NCI-H1092 treated with DMSO at 0.1 percent for 48 hours (cell line): ENCODE results near the gene DMD.
"Not testable (repeated sequence)": the region's sequence is repeated elsewhere in the genome, so short reads cannot be mapped to it uniquely, and the experiment has no call there.

Source experiments
- DNase-seq: peaks from one replicate; lab custom pipeline; 2025; lab: John Stamatoyannopoulos, UW

DMD gene

GRCh38 chrX:32852203-32852602 lies 359.1 kb downstream of the DMD start:
- no peak for DNase-seq

- no peak for DNase-seq
These were observed 359.8 kb downstream of the DMD start for GRCh38 chrX:32851556-32851955.

DNA sequence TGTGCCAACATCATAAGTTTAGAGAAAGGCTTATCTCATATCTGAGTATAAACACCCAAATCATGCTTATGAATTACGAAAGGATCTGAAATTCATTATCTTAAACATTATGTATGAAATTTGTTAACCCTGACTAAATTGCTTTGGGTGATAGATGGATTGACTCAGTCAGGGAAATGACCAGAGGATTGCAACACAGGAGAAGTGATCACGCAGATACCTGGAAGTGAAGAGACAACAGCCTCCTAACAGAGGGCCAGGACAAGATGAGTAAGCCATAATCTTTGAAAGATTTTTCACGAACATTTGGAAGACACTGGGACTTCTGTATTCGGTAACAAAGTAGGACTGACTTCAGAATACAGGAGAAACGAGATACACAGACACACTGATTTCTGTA lies 363.4 kb downstream of the DMD start:
- no peak for DNase-seq

- DNase-seq, result no peak
These were observed 369.3 kb downstream of the DMD start for GRCh38 chrX:32842053-32842452.

GRCh38 chrX:32839781-32840180 lies 371.6 kb downstream of the DMD start:
- no peak for DNase-seq

- no peak for DNase-seq
These were observed 386.3 kb downstream of the DMD start for GRCh38 chrX:32825009-32825408.

- no peak for DNase-seq
These were observed 407.3 kb downstream of the DMD start for GRCh38 chrX:32804034-32804433.

GRCh38 chrX:32798990-32799389 lies 412.4 kb downstream of the DMD start:
- DNase-seq, result no peak

DNA sequence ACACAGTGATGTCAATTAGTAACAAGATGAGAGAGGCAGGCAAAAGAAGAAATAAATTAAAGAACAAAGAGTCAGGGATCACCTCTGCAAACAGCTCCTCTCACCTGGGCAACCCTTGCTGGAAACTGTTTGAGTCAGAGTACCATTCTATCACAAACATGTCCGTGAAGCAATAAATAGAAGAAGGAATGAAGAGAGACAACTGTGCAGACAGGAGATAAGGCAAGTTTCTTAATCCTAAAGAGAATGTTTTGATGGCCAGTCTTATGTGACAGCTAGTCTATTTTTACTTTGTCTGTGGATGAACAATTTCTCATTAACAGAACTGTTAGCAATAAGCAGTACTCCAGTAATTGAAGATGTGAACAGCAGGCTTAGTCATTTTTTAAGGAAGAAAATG lies 422.4 kb downstream of the DMD start:
- DNase-seq, result no peak

GRCh38 chrX:32780109-32780508 lies 431.2 kb downstream of the DMD start:
- DNase-seq, result no peak

GRCh38 chrX:32778965-32779364 lies 432.4 kb downstream of the DMD start:
- no peak for DNase-seq

- DNase-seq, result no peak
These were observed 436.4 kb downstream of the DMD start for GRCh38 chrX:32774966-32775365.

GRCh38 chrX:32749070-32749469 lies 462.3 kb downstream of the DMD start:
- DNase-seq, result no peak

DNA sequence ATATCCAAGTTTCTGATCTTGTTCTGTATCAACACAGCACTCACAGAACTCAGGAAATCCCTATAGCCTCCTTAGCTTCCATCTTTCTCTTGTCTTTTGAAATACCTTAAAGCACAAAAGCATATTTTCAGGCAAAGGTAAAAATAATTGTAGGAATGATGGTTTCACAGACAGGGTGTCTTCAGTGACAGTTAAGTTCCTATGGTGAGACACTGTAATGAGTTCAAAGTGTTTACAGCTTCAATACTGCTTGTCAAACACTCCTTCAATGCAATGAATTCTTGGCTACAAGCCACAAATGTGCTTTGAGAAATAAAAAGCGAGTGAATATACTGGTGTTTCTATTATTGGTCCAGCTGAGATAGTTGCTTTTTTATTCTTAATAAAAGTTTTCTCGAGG lies 466.0 kb downstream of the DMD start:
- no peak for DNase-seq

- DNase-seq, result no peak
These were observed 466.4 kb downstream of the DMD start for GRCh38 chrX:32744921-32745320.

DNA sequence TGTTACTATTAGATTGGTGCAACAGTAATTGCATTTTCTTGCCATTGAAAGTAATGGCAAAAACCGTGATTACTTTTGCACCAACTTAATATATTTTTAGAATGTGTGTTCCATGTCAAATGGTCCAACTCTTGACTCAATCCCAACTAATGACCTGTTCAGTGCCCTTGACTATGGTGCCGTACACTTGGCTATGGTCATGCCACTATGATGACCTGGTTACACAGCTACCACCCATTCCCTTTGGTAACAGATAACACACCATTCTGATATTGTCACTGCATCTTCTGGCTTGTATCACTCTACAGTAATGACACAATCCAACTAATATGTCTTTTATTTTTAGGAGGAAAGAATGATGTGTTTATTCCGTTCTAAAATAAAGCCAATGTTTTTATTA lies 469.4 kb downstream of the DMD start:
- no peak for DNase-seq

DNA sequence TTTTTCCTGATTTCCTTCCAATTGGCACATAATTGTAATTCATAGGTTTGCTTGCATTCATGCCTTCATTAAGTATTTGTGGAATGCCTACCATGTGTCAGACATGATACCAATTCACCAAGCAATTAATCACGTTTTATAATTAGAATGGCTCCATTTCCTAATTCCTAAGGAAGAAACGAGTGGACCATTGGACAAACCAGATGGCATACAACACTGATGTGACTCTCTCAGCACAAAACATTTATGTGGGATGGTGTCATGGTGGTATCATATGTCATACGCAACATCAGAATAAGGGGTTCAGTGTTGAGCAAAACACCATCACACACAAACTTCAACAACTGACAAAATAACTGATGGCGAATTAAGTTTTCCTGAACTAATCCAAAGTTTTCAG lies 502.8 kb downstream of the DMD start:
- DNase-seq, result no peak

DNA sequence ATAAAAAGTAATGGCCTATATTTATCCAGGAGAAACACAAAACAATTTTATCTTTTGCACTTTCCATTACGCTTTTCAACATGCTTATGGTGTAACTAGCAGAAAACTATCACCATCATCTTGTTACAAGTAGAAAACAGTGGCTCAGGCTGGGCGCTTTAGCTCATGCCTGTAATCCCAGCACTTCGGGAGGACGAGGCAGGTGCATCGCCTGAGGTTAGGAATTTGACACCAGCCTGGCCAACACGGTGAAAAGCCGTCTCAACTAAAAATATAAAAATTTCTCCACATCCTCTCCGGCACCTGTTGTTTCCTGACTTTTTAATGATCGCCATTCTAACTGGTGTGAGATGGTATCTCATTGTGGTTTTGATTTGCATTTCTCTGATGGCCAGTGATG lies 506.0 kb downstream of the DMD start:
- DNase-seq, result not testable (repeated sequence)

GRCh38 chrX:32687379-32687778 lies 524.0 kb downstream of the DMD start:
- DNase-seq, result no peak

DNA sequence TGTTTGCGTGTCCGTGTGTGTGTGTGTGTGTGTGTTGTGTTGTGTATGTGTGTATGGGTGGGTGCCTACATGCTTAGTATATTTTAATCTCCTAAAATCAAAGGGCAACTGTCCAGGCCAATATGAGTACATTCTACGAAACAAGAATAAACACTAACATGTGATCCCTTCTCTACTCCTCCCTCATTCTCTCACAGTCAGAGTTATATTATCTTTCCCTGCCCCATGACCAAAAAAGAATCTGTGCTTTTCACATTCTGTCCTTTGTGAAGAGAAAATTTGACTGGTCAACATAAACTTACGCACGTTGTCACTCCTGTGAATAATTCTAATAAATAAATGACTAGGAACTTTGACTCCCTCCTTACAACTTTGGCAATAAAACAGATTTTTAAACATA lies 532.9 kb downstream of the DMD start:
- no peak for DNase-seq

DNA sequence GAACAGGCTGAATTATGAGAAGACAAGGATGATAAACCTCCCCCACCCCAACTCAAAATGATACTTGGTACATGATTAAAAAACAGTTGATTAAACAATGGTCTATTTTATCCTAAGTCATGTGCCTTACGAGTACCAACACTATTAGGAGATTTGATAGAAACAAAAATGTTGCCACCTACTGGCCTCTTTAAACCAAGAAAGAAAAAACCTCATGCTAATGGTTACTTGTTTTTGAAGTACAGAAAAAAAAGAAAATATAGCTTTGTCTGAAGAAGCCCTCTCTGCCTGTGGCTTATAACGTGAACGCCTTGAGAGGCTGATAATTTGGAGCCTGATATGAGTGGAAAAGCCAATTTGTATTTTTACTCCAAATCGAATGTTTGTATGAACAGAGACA lies 538.2 kb downstream of the DMD start:
- DNase-seq, result no peak

GRCh38 chrX:32662516-32662915 lies 548.8 kb downstream of the DMD start:
- no peak for DNase-seq

DNA sequence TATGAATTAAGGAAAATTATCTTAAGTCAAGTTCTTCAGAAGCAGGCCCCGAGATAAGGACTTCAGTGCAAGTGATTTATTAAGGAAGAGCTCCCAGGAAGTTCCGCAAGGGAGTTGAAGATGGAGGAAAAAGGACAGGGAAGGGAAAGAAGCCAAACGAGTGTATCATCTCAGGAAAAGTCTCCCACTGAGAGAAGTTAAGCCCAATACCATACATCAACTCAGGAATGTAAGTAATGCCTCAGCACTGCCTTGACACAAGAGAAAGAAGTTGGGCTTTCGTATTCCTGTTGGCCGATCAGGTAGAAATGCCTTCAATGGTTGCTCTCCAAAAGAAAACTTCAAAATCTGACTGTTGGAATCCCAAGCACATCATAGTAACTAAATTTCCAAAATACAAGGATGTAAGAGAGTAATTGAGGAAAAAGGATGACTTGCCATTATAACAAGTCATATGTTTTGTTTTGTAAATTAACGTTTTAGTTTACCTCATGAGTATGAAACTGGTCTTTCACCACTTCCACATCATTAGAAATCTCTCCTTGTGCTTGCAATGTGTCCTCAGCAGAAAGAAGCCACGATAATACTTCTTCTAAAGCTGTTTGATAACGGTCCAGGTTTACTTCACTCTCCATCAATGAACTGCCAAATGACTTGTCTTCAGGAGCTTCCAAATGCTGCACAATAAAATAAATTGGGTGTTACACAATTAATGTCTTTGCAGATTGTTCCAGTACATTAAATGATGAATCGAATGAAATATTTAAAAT lies 566.7 kb downstream of the DMD start:
- no peak for DNase-seq

GRCh38 chrX:32642283-32642682 lies 569.1 kb downstream of the DMD start:
- DNase-seq, result no peak
